SK-N-SH (cell line): ENCODE measurements around the gene DOC2A. TPM values are rescaled to one million over a fixed set of nuclear protein-coding genes. Genes with fewer than 3 reads are reported as not detected.
"Not testable (repeated sequence)": the region's sequence is repeated elsewhere in the genome, so short reads cannot be mapped to it uniquely, and the experiment has no call there.

Experiments
- CTCF ChIA-PET: fragments of 300-600, 350-600 bp; formaldehyde crosslinking; extraction: SDS; loops from one replicate; lab custom pipeline; 2021; lab: Yijun Ruan, JAX
- POLR2A ChIA-PET: fragments of 350-600 bp; sonication (Branson Sonifier 250); formaldehyde crosslinking; extraction: SDS; loops from one replicate; lab custom pipeline; 2020; ENCODE audit warnings: antibody characterized with exemption, inconsistent platforms; lab: Yijun Ruan, JAX
- DNase-seq: peaks from one replicate; pipeline ENCODE4 v3.0.0; 2012
- H2AFZ ChIP-seq: fragments of 200-600 bp; sonication (generic); 2 replicates; pipeline ENCODE4 v1.8.1; 2016; ENCODE audit warnings: antibody characterized with exemption, mild to moderate bottlenecking, low read depth
- H3F3A ChIP-seq: fragments of 200-600 bp; sonication (generic); replicated peaks from 2 replicates; pipeline ENCODE3; 2016; ENCODE audit warnings: antibody characterized with exemption, mild to moderate bottlenecking; ENCODE audit not compliant: insufficient read depth
- H3K27ac ChIP-seq, 2 experiments: fragments of 200-500 bp in 1 of 2; fragments of 200-600 bp in 1 of 2; sonication (Bioruptor generic) in 1 of 2; sonication (generic), shearing (Covaris generic) in 1 of 2; 2 replicates each; pipeline versions ENCODE4 v1.5.1 to v1.6.1; 2014 to 2016; ENCODE audit warnings: low read depth in 2 of 2, inconsistent platforms in 1 of 2, low read length in 1 of 2, mild to moderate bottlenecking in 1 of 2, mixed read lengths in 1 of 2
- H3K27me3 ChIP-seq: fragments of 200-600 bp; sonication (generic), shearing (Covaris generic); 2 replicates; pipeline ENCODE4 v1.6.1; 2016; ENCODE audit warnings: mixed run types; ENCODE audit not compliant: insufficient read depth
- H3K36me3 ChIP-seq, 2 experiments: fragments of 200-500 bp in 1 of 2; fragments of 200-600 bp in 1 of 2; sonication (Bioruptor generic) in 1 of 2; sonication (generic) in 1 of 2; replicated peaks in 1 of 2; 2 replicates each; pipeline versions ENCODE3 to v1.5.1; 2014 to 2016; ENCODE audit warnings: low read length in 1 of 2, mild to moderate bottlenecking in 1 of 2; ENCODE audit not compliant: insufficient read depth in 2 of 2, control insufficient read depth in 1 of 2
- H3K4me1 ChIP-seq, 2 experiments: fragments of 200-500 bp in 1 of 2; fragments of 200-600 bp in 1 of 2; sonication (Bioruptor generic) in 1 of 2; sonication (generic), shearing (Covaris generic) in 1 of 2; 2 replicates each; pipeline versions ENCODE4 v1.5.1 to v1.6.1; 2014 to 2016; ENCODE audit warnings: low read depth in 1 of 2, low read length in 1 of 2, mixed run types in 1 of 2; ENCODE audit not compliant: insufficient read depth in 2 of 2, control insufficient read depth in 1 of 2
- H3K4me2 ChIP-seq: fragments of 200-600 bp; sonication (generic), shearing (Covaris generic); 2 replicates; pipeline ENCODE4 v1.6.1; 2017; ENCODE audit warnings: mixed run types
- H3K4me3 ChIP-seq, 2 experiments: fragments of 200-500 bp in 1 of 2; fragments of 200-600 bp in 1 of 2; sonication (Bioruptor generic) in 1 of 2; sonication (generic), shearing (Covaris generic) in 1 of 2; 2 replicates each; pipeline versions ENCODE4 v1.5.1 to v1.8.1; 2014 to 2016; ENCODE audit warnings: low read depth in 2 of 2, inconsistent platforms in 1 of 2, low read length in 1 of 2, mild to moderate bottlenecking in 1 of 2, mixed read lengths in 1 of 2, moderate library complexity in 1 of 2
- H3K79me2 ChIP-seq: fragments of 200-600 bp; sonication (generic); 2 replicates; pipeline ENCODE4 v1.8.1; 2017; ENCODE audit warnings: mild to moderate bottlenecking; ENCODE audit not compliant: insufficient read depth
- H3K9ac ChIP-seq: fragments of 200-600 bp; sonication (generic); 2 replicates; pipeline ENCODE4 v1.6.1; 2017; ENCODE audit warnings: mixed run types
- H3K9me2 ChIP-seq: fragments of 200-600 bp; sonication (generic); 2 replicates; pipeline ENCODE4 v1.6.1; 2017; ENCODE audit warnings: mixed run types
- H3K9me3 ChIP-seq: fragments of 200-600 bp; sonication (generic); 2 replicates; pipeline ENCODE4 v1.6.1; 2017; ENCODE audit warnings: mixed run types, mild to moderate bottlenecking, moderate library complexity
- H4K20me1 ChIP-seq: fragments of 200-600 bp; sonication (generic); 2 replicates; pipeline ENCODE4 v1.6.1; 2017; ENCODE audit warnings: mild to moderate bottlenecking, mixed run types; ENCODE audit not compliant: insufficient read depth
- EP300 ChIP-seq, 2 experiments: IDR thresholded peaks; 2 replicates each; pipeline versions ENCODE4 v1.4.0 to v1.6.1; 2012; ENCODE audit warnings: borderline replicate concordance in 1 of 2, low read depth in 1 of 2, low read length in 1 of 2
- EZH2phosphoT487 ChIP-seq: fragments of 200-600 bp; sonication (generic); IDR thresholded peaks from 2 replicates; pipeline ENCODE4 v1.6.1; 2017; ENCODE audit warnings: low read depth, mixed run types, mild to moderate bottlenecking, antibody characterized with exemption, moderate library complexity, borderline replicate concordance
- FOSL2 ChIP-seq: IDR thresholded peaks from 2 replicates; pipeline ENCODE4 v1.4.0; 2012; ENCODE audit warnings: low read depth, mild to moderate bottlenecking, moderate library complexity, borderline replicate concordance
- FOXM1 ChIP-seq: IDR thresholded peaks from 2 replicates; pipeline ENCODE4 v1.4.0; 2012; ENCODE audit warnings: low read depth, mild to moderate bottlenecking
- GABPA ChIP-seq: IDR thresholded peaks from 2 replicates; pipeline ENCODE4 v1.4.0; 2012; ENCODE audit warnings: low read depth, mild to moderate bottlenecking
- GATA2 ChIP-seq: sonication (generic); formaldehyde crosslinking; IDR thresholded peaks from 2 replicates; pipeline ENCODE4 v1.5.0; 2020; ENCODE audit warnings: mild to moderate bottlenecking, missing genetic modification reagents
- NRF1 ChIP-seq: IDR thresholded peaks from 2 replicates; pipeline ENCODE4 v1.6.1; 2012; ENCODE audit warnings: low read depth, mild to moderate bottlenecking, low read length
- POLR2AphosphoS5 ChIP-seq: IDR thresholded peaks from 2 replicates; pipeline ENCODE4 v1.6.1; 2012; ENCODE audit warnings: low read depth, low read length
- REST ChIP-seq: IDR thresholded peaks from 2 replicates; pipeline ENCODE4 v1.6.1; 2012; ENCODE audit warnings: mild to moderate bottlenecking, low read depth, low read length, moderate library complexity
- RXRA ChIP-seq: IDR thresholded peaks from 2 replicates; pipeline ENCODE4 v1.4.0; 2012; ENCODE audit warnings: low read depth, mild to moderate bottlenecking, borderline replicate concordance
- SMC3 ChIP-seq: IDR thresholded peaks from 2 replicates; pipeline ENCODE4 v1.6.1; 2012; ENCODE audit warnings: low read depth, low read length, improper control_type of control experiment
- TAF1 ChIP-seq: IDR thresholded peaks from 2 replicates; pipeline ENCODE4 v1.6.1; 2012; ENCODE audit warnings: low read depth, mild to moderate bottlenecking, low read length, moderate library complexity, borderline replicate concordance
- TEAD4 ChIP-seq: IDR thresholded peaks from 2 replicates; pipeline ENCODE4 v1.4.0; 2012; ENCODE audit warnings: mild to moderate bottlenecking, borderline replicate concordance; ENCODE audit not compliant: insufficient read depth
- USF1 ChIP-seq: IDR thresholded peaks from 2 replicates; pipeline ENCODE4 v1.4.0; 2012; ENCODE audit warnings: low read depth, borderline replicate concordance
- YY1 ChIP-seq: IDR thresholded peaks from 2 replicates; pipeline ENCODE4 v1.4.0; 2012; ENCODE audit warnings: low read depth, mild to moderate bottlenecking
- ZBTB33 ChIP-seq: IDR thresholded peaks from 2 replicates; pipeline ENCODE4 v1.4.0; 2012; ENCODE audit warnings: low read depth, borderline replicate concordance
- WGBS: methylation state at CpG from one replicate; pipeline ENCODE4 v1.1.6; 2017; ENCODE audit warnings: low lambda C conversion rate; 5-methylcytosine and 5-hydroxymethylcytosine counted together
- polyA plus RNA-seq, 3 experiments: library from polyadenylated mRNA; depleted of rRNA; stranded (reverse); fragments of >200 nt; gene quantifications; 2 replicates each; pipeline ENCODE4 v1.2.3, GENCODE V29; 2012

DOC2A gene
- polyA plus RNA-seq, 1 of the 3 experiments (the other 2 are of a cell fraction): 10.4 TPM

- no peak for TF ChIP-seq YY1
- TF ChIP-seq NRF1: no peak
- TF ChIP-seq REST: no peak
- no peak for TF ChIP-seq TAF1
- TF ChIP-seq TEAD4: no peak
- no peak for TF ChIP-seq GATA2 (CRISPR knock-in tag)
- no peak for TF ChIP-seq RXRA
- no peak for TF ChIP-seq SMC3
- TF ChIP-seq POLR2AphosphoS5: no peak
- TF ChIP-seq FOSL2: no peak
- Histone ChIP-seq H3F3A (peaks cover 3% of the 10 kb centered on the region), H3K9me3 (no peaks in the 10 kb centered on the region), H3K79me2 (no peaks in the 10 kb centered on the region), H4K20me1 (no peaks in the 10 kb centered on the region), H3K36me3 (no peaks in the 10 kb centered on the region), H3K27me3 (no peaks in the 10 kb centered on the region), H3K4me1 (peaks cover 0 to 2% of the 10 kb centered on the region in 2 experiments; a peak in 1 of 4 replicates), H3K4me2 (no peak overlapping the region), H3K27ac (no peak overlapping the region), H3K9ac (no peak overlapping the region), H3K4me3 (no peak overlapping the region), H2AFZ (no peak overlapping the region), H3K9me2 (no peaks in the 10 kb centered on the region)
- 91% methylated on average over 2 of the region's 2 CpGs for WGBS
- DNase-seq: no peak
- ChIA-PET CTCF (interaction anchor here (0.6 to 1.3 kb wide), 4 partner anchors 12 to 60 kb away, joined by 3 to 5 read pairs (median 3); partner anchors contain the start of gene TLCD3B), POLR2A (no interaction called here)
These were observed 6.4 kb upstream of the DOC2A start for GRCh38 chr16:30017277-30017656.

- H3K79me2 ChIP-seq: no peaks in the 10 kb centered on the region
- H2AFZ ChIP-seq: no peak overlapping the region
- no peaks in the 10 kb centered on the region for H3F3A ChIP-seq
- H3K9ac ChIP-seq: no peak overlapping the region
- H3K27ac ChIP-seq: no peak overlapping the region
- ChIA-PET CTCF (interaction anchor here (0.6 to 1.3 kb wide), 5 partner anchors 11 to 60 kb away, joined by 3 to 5 read pairs (median 3); partner anchors contain the start of gene TLCD3B), POLR2A (no interaction called here)
- peaks cover 0 to 2% of the 10 kb centered on the region in 2 experiments; a peak in 1 of 4 replicates for H3K4me1 ChIP-seq
- H3K27me3 ChIP-seq: no peaks in the 10 kb centered on the region
- no peak for DNase-seq
- H3K9me3 ChIP-seq: no peaks in the 10 kb centered on the region
- no peaks in the 10 kb centered on the region for H3K9me2 ChIP-seq
- no peak overlapping the region for H3K4me3 ChIP-seq
- 74% methylated on average over 7 of the region's 8 CpGs for WGBS
- TF ChIP-seq POLR2AphosphoS5 (no peak), EZH2phosphoT487 (no peak), FOXM1 (no peak), ZBTB33 (no peak), EP300 (IDR thresholded peaks at IDR 0.05; ENCODE audit: borderline replicate concordance in 1 of 2, low read depth in 1 of 2, low read length in 1 of 2) (no peak), YY1 (no peak), USF1 (no peak), GABPA (no peak)
- TF ChIP-seq, all 33 proteins: peak for 0
- Histone ChIP-seq H4K20me1 (no peaks in the 10 kb centered on the region), H3K36me3 (no peaks in the 10 kb centered on the region), H3K4me2 (no peak overlapping the region)
These were observed 5.9 kb upstream of the DOC2A start for GRCh38 chr16:30016555-30017276.

GRCh38 chr16:30015450-30015849 lies 4.6 kb upstream of the DOC2A start:
- H3K4me1 ChIP-seq, POLR2A ChIA-PET, H3K27ac ChIP-seq, DNase-seq, H3K9me3 ChIP-seq, H3K79me2 ChIP-seq, H3F3A ChIP-seq, H3K4me3 ChIP-seq, H3K36me3 ChIP-seq, H3K27me3 ChIP-seq, H3K9ac ChIP-seq, H3K9me2 ChIP-seq, H4K20me1 ChIP-seq, H3K4me2 ChIP-seq, H2AFZ ChIP-seq: not testable (repeated sequence)
- CTCF ChIA-PET: interaction anchor here (0.6 to 1.1 kb wide), 2 partner anchors 35 to 200 kb away, joined by 3 to 4 read pairs; partner anchors contain the start of gene PAGR1
- 86% methylated on average over 7 of the region's 7 CpGs for WGBS
